Limb (tissue), 2 donors: Measurements from ENCODE around the gene PROSER2.

Experiments used
- DNase-seq, 2 donors: peaks; one replicate each; pipeline ENCODE4 v3.0.0-alpha.2; 2016; ENCODE audit errors: extremely low spot score in 2 of 2

The PROSER2 gene

GRCh38 chr10:11907914-11908313 lies 84.8 kb downstream of the PROSER2 start:
- DNase-seq, result no peak

GRCh38 chr10:11908536-11908935 lies 85.4 kb downstream of the PROSER2 start:
- DNase-seq, result no peak

DNA sequence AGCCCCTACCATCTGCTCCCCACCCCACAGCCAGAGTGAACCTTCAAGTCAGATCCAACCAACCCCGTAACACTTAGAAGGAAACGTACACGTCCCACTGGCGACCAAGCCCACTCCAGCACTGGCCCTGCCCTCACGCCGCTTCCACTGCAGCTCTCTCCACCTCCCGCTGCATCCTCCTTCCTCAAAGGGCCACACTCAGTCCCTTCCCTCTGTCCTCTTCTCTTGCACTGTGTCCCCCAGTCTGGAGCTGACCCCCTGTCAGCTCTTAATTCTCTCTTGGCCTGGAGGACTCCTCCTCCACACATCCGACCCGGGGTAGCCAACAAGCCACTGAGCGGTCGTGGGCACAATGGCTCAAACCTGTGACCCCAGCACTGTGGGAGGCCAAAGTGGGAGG lies 85.8 kb downstream of the PROSER2 start:
- DNase-seq, result no peak

GRCh38 chr10:11909618-11910017 lies 86.5 kb downstream of the PROSER2 start:
- no peak for DNase-seq

DNA sequence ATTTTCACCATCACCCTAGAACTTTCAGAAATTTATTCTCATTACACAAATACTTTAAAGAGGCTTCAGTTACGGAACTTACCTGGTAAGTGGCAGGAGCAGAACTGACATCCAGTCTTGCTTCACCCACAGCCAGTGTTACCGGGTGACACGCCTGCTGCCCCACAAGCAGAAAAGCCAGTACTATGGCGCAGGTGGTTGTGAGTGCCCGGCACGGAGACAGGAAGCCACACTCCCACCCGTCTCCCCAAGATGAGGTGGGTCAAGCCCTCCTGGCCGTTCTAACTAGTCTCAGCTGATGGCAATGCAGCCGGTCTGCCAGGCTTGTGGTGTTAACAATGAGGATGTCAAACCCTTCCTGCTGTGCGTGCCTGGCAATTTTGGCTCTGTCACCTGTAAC lies 86.9 kb downstream of the PROSER2 start:
- no peak for DNase-seq

- no peak for DNase-seq
These were observed 90.0 kb downstream of the PROSER2 start for GRCh38 chr10:11913079-11913641.

DNA sequence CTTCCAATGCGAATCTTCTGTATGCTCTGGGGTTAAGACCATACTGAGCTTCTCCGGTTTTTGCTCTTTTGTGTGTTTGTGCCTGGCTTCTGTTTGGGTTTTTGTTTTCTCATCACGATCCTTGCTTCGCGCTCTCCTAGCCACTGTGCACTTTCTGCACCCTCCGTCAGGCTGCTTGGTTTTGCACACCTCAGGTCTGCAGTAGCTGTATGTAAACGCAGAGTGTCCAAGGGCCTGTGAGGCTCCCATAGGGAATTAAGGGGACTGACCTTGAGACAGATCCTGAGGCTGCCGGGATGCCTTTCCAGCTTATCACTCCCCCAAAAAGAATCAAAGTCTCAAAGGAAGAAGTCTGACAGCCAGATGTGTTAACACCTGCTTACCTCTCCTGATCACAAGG lies 95.2 kb downstream of the PROSER2 start:
- DNase-seq, result no peak

DNA sequence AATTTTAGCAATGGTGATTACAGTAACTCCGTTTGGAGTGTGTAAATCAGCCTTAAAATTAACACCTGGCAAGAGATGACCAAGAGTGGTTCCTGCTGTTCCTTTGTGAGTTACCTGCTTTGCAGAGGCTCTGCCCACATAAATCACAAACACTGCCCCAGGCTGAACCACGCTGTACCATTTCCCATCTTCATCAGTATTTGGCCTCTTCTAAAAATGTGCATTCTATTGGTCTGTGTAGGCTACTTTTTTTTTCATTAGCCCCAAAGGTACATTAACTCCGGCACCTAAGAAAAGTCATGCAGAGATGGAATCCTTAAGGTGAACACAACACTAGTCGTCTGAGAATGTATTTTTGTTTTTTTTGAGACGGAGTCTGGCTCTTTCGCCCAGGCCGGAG lies 96.1 kb downstream of the PROSER2 start:
- DNase-seq, result no peak
